ENCODE data around the gene ADAT3.
"Not testable (repeated sequence)": the region's sequence is repeated elsewhere in the genome, so short reads cannot be mapped to it uniquely, and the experiment has no call there.

ADAT3 gene

GRCh38 chr19:1871630-1872029 lies 33.6 kb upstream of the ADAT3 start:
- H3K27me3 ChIP-seq (ENCODE audit: control insufficient read depth, insufficient read depth, low read length) = no peaks in the 10 kb centered on the region
- no peaks in the 10 kb centered on the region for H3K4me1 ChIP-seq (ENCODE audit: control insufficient read depth, insufficient read depth, low read length)
- H3K36me3 ChIP-seq (ENCODE audit: control insufficient read depth, insufficient read depth, low read length) = peaks cover 7% of the 10 kb centered on the region
- H3K9me3 ChIP-seq (ENCODE audit: control insufficient read depth, insufficient read depth, low read length) = no peaks in the 10 kb centered on the region
- H3K9ac ChIP-seq (ENCODE audit: low read depth, low read length) = no peak overlapping the region
- H3K4me3 ChIP-seq (ENCODE audit: low read depth, low read length) = no peak overlapping the region

DNA sequence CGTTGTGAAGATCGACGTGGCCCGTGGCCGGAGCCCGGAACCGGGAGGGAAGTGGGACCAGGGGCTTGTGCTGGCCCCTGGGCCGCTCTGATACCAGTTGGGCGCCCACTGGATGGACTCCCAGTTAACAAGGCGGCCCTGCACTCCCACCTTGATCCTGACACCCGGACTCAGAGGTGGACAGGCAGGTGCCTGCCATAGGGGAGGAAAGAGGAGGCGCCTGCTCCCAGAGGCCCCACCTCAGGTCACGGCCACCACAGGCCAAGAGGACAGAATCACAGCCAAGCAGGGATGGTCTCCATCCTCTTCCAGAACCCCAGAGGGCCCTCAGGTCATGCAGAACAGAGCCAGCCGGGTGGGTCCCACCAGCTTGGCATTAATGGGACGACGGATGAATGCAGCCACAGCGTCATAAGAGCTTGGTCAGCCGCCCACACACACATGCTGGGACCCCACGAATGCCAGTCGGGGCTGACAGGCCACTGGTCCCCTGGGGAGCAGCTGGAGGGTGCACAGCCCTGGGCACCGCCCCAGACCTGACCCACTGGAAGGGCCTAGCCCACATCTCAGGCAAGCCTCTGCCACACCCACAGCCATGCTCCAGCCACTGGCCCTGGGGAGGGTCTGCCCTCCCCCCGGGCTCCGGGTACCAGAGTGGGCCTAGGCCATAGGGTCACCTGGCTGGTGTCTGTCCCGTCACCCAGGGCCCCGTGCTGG lies 32.2 kb upstream of the ADAT3 start:
- no peak overlapping the region for H3K4me3 ChIP-seq (ENCODE audit: low read depth, low read length)
- no peaks in the 10 kb centered on the region for H3K27me3 ChIP-seq (ENCODE audit: control insufficient read depth, insufficient read depth, low read length)
- no peaks in the 10 kb centered on the region for H3K4me1 ChIP-seq (ENCODE audit: control insufficient read depth, insufficient read depth, low read length)
- H3K36me3 ChIP-seq (ENCODE audit: control insufficient read depth, insufficient read depth, low read length) = peaks cover 7% of the 10 kb centered on the region
- no peaks in the 10 kb centered on the region for H3K9me3 ChIP-seq (ENCODE audit: control insufficient read depth, insufficient read depth, low read length)
- no peak overlapping the region for H3K9ac ChIP-seq (ENCODE audit: low read depth, low read length)

DNA sequence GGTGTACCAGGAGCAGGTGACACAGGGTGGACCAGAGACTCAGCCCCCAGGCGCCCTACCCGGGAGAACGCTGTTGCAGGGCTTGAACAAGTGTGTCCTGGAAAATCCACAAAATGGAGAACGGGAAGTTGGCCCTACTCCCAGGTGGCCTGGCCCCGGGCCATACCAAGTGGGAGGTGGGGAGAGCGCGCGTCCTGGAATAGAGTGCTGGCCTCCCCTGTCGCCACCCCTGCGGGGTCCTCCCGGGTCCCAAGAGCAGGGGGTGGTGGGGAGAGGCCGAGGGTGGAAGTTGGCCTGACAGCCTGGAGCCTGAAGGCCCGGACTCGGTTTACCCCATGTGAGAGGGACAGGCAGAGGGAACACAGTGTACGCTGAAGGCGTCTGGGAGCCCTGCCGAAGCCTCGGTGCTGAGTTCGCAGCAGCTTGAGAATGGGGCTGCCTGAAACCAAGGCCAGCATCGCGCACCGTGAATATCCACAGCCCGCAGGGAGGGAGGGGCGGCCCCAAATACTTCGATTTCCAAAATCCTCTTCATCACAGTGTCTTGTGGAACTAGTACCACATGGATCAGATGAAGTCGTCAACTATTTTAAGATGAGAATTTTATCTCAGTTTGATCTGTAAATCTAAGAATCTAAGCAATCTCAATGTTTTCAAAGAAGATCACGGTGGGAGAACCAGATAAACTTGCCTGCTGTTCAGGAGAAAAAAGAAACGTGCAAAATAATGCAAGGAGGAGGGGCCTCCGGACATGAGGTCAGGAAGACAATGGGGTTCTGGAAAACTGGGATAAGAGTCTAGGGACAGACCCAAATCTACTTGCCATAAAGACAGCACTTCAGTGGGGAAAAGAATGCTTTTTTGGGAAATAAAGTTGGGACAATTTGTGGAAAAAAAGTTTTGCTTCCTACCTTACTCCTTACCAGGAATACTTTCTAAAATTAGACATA lies 31.4 kb upstream of the ADAT3 start:
- H3K9ac ChIP-seq (ENCODE audit: low read depth, low read length) = no peak overlapping the region
- no peaks in the 10 kb centered on the region for H3K27me3 ChIP-seq (ENCODE audit: control insufficient read depth, insufficient read depth, low read length)
- H3K4me1 ChIP-seq (ENCODE audit: control insufficient read depth, insufficient read depth, low read length) = no peaks in the 10 kb centered on the region
- no peaks in the 10 kb centered on the region for H3K9me3 ChIP-seq (ENCODE audit: control insufficient read depth, insufficient read depth, low read length)
- peaks cover 7% of the 10 kb centered on the region for H3K36me3 ChIP-seq (ENCODE audit: control insufficient read depth, insufficient read depth, low read length)
- H3K4me3 ChIP-seq (ENCODE audit: low read depth, low read length) = no peak overlapping the region

DNA sequence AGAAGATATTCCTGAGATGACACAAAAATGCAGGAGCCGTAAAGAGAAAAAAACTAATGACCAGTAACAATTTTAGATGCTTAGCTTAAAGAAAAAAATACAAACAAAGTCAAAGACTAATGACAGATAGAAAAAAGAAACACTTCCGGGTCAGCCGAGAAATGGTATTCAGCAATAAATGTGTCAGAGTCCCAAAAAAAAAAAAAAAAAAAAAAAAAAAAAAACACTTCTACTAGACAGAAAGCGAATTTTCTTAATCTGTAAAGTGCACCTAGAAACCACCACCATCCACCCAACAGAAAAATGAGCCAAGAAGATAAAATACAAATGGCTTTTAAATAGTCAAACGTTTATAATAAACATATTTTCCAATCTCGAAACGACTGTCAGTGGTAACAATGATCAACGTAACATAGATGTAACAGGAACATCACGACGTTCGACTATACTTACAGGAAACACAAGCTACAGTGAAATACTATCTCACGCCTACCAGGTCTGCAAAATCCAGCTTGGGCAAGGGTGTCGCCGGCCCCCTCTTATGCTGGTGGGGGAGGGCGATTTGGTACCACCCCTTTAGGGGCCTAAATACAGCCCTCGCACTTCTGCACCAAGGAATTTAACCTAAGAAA lies 30.5 kb upstream of the ADAT3 start:
- peak overlapping the region; percentile 89 for H3K4me3 ChIP-seq (ENCODE audit: low read depth, low read length)
- no peak overlapping the region for H3K9ac ChIP-seq (ENCODE audit: low read depth, low read length)
- H3K27me3 ChIP-seq (ENCODE audit: control insufficient read depth, insufficient read depth, low read length) = no peaks in the 10 kb centered on the region
- no peaks in the 10 kb centered on the region for H3K4me1 ChIP-seq (ENCODE audit: control insufficient read depth, insufficient read depth, low read length)
- no peaks in the 10 kb centered on the region for H3K9me3 ChIP-seq (ENCODE audit: control insufficient read depth, insufficient read depth, low read length)
- H3K36me3 ChIP-seq (ENCODE audit: control insufficient read depth, insufficient read depth, low read length) = peaks cover 7% of the 10 kb centered on the region

DNA sequence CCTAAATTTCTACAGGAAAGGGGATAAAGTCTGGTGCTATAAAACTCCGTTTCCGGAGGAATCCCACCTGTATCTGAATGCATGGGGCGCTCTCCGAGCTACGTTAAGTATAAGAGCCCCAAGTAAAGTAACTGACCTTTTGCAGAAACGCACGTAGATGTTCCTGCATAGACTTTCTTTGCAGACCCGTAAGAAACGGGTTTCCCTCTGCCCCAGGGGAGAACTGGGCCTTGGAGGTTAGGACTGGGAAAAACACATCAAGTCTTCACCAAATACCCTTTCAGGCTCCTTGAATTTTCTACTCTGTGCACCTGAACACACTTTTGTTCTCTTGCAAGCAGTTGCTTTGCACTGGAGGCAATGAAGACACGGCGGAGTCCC lies 29.9 kb upstream of the ADAT3 start:
- H3K4me1 ChIP-seq (ENCODE audit: control insufficient read depth, insufficient read depth, low read length); H3K9me3 ChIP-seq (ENCODE audit: control insufficient read depth, insufficient read depth, low read length); H3K27me3 ChIP-seq (ENCODE audit: control insufficient read depth, insufficient read depth, low read length); H3K36me3 ChIP-seq (ENCODE audit: control insufficient read depth, insufficient read depth, low read length): not testable (repeated sequence)
- peak overlapping the region; percentile 97 for H3K9ac ChIP-seq (ENCODE audit: low read depth, low read length)
- H3K4me3 ChIP-seq (ENCODE audit: low read depth, low read length) = peak overlapping the region; percentile 89

DNA sequence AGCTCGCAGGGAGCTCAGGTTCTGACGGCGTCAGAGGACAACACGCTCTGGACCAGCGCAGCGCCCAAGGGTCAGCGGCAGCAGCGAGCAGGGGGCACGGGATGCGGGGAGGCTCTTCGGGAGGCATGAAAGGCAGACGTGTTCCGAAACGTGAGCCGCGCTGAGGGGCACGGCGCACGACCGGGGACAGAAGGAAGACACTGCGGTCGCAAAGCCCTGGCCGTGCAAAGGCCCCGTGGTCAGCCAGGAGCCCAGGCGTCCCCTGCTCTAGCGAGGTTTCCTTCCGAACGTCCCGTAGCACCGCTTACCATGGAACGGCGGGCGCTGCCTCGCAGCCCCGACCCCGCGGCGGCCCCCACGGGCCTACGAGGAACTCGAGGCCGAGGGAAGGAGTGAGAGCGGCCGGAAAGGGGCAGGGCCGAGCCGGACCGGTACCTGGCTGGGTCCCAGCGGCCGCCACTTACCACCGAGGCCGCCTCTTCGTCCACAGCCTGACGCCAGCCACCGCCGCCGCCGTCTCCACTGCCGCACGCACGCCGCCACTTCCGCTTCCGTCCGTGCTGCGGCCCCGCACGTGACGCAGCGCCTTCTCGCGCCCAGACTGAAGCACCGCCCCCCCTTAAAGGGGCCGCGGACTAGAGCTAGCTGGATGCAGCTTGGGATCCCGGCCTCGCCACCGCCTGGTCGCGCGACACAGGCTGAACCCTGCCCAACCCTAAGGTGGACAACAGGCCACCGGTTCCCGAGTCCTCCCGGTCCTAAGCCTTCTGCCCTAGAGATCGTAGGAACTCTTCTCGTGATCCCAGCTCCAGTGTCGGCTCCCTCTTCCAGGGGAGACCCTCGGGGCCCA lies 29.3 kb upstream of the ADAT3 start:
- Histone ChIP-seq H3K9ac (ENCODE audit: low read depth, low read length) (peak overlapping the region; percentile 97), H3K9me3 (ENCODE audit: control insufficient read depth, insufficient read depth, low read length) (no peaks in the 10 kb centered on the region), H3K36me3 (ENCODE audit: control insufficient read depth, insufficient read depth, low read length) (peaks cover 7% of the 10 kb centered on the region), H3K4me1 (ENCODE audit: control insufficient read depth, insufficient read depth, low read length) (no peaks in the 10 kb centered on the region), H3K4me3 (ENCODE audit: low read depth, low read length) (peak overlapping the region; percentile 89), H3K27me3 (ENCODE audit: control insufficient read depth, insufficient read depth, low read length) (no peaks in the 10 kb centered on the region)

- H3K27me3 ChIP-seq (ENCODE audit: control insufficient read depth, insufficient read depth, low read length); H3K4me1 ChIP-seq (ENCODE audit: control insufficient read depth, insufficient read depth, low read length); H3K36me3 ChIP-seq (ENCODE audit: control insufficient read depth, insufficient read depth, low read length); H3K9me3 ChIP-seq (ENCODE audit: control insufficient read depth, insufficient read depth, low read length): not testable (repeated sequence)
- peak overlapping the region; percentile 89 for H3K4me3 ChIP-seq (ENCODE audit: low read depth, low read length)
- H3K9ac ChIP-seq (ENCODE audit: low read depth, low read length) = peak overlapping the region; percentile 76
Observed at GRCh38 chr19:1876496-1877279, 28.5 kb upstream of the ADAT3 start.

DNA sequence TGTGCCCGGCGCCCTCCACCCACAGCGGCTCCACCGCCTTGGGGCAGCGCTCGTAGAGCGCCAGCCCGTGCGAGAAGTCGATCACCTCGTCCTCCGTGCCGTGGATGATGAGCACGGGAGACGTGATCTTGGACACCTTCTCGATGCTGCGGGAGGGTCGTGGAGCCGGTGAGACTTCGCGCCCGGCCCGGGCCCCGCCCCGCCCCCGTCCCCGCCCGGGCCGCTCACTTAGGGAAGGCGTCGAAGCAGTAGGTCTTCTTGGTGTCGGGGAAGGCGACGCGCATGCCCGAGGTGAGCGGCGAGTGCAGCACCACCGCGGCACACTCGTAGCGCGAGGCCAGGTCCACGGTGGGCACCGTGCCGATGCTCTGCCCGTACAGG lies 27.9 kb upstream of the ADAT3 start:
- not testable (repeated sequence) for H3K27me3 ChIP-seq (ENCODE audit: control insufficient read depth, insufficient read depth, low read length); H3K9ac ChIP-seq (ENCODE audit: low read depth, low read length); H3K4me1 ChIP-seq (ENCODE audit: control insufficient read depth, insufficient read depth, low read length); H3K36me3 ChIP-seq (ENCODE audit: control insufficient read depth, insufficient read depth, low read length); H3K9me3 ChIP-seq (ENCODE audit: control insufficient read depth, insufficient read depth, low read length)
- H3K4me3 ChIP-seq (ENCODE audit: low read depth, low read length) = peak overlapping the region; percentile 26

DNA sequence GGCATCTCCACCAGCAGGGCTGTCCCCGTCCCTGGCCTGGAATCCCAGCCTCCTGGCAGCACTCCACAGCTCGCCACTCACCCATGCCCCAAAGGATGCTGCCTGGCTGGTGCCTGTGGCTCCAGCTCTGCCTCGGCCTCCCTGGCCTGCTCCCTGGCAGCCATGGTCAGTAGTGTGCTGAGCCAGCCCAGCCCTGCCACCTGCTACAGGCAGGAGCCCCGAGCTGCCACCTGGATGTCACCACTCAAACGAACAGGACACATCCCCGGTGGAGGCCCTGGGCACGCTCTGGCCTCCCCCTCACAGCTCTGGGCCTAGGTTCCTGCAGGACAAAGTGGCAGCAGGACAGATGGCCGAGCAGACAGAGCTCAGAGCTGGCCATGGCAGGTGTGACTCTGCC lies 26.6 kb upstream of the ADAT3 start:
- not testable (repeated sequence) for H3K4me3 ChIP-seq (ENCODE audit: low read depth, low read length); H3K36me3 ChIP-seq (ENCODE audit: control insufficient read depth, insufficient read depth, low read length); H3K27me3 ChIP-seq (ENCODE audit: control insufficient read depth, insufficient read depth, low read length); H3K4me1 ChIP-seq (ENCODE audit: control insufficient read depth, insufficient read depth, low read length); H3K9me3 ChIP-seq (ENCODE audit: control insufficient read depth, insufficient read depth, low read length); H3K9ac ChIP-seq (ENCODE audit: low read depth, low read length)

DNA sequence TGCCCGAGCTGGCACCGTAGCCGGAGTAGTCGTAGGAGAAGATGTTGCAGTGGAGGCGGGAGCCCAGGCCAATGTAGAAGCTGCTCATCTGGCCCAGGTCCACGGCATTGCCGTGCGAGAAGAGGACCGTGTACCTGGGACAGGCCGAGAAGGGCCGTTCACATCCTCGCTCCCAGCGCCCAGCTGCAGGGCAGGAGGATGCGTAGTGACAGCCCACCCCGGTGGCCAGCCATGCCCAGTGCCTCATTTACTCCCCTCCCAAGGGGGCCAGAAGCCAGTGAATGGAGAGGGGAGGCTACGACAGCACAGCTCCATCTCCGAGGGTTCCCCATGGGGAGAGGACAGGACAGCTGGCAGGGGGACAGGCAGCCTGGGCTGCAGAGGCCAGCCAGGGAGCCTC lies 25.2 kb upstream of the ADAT3 start:
- H3K9ac ChIP-seq (ENCODE audit: low read depth, low read length); H3K36me3 ChIP-seq (ENCODE audit: control insufficient read depth, insufficient read depth, low read length); H3K4me3 ChIP-seq (ENCODE audit: low read depth, low read length); H3K27me3 ChIP-seq (ENCODE audit: control insufficient read depth, insufficient read depth, low read length); H3K9me3 ChIP-seq (ENCODE audit: control insufficient read depth, insufficient read depth, low read length): not testable (repeated sequence)
- peaks cover 13% of the 10 kb centered on the region for H3K4me1 ChIP-seq (ENCODE audit: control insufficient read depth, insufficient read depth, low read length)

Data from iPS-15b (cell line).